ENCODE results near the gene LRBA. TPM values are rescaled to one million over a fixed set of nuclear protein-coding genes. Genes with fewer than 3 reads are reported as not detected.

LRBA gene
- total and polyA plus RNA-seq, 9 of the 15 experiments (the other 6 are each of a cell fraction or from before 2014, with no cell fraction given), result 24.2 to 88.7 (median 59.7) TPM

DNA sequence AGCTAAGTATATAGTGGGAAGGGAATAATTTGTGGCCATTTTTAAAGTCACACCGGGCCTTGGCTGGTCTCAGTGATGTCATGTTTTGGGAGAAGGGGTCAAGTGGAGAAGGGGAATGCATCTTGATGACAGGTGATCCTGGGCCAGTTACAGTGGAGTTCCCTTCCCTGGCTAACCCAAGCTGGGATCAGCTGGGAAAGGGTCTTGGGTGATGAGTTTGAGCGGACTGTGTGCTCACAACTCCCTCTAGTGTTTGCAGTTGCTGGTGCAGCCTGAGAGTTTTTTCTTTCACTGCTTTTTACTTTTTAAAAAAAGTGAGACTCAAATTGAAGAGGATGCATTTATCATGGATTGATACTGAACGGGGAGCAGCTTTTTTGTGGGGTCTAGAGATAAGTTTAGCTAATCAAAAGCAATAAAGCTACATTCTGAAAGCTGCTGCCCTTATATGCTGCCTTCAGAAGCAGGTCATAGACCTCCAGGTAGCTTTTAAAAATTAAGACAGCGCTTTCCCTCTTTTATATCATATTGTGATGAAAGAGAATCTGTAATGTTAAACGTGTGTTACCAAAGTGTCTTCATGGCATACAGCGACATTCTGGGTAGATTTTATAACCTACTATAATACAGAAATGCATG, 772.1 kb downstream of the LRBA start:
- in situ Hi-C loops (cut with MboI) (no loop called here), intact Hi-C loops (cut with micrococcal nuclease) (loop anchor here (2.0 kb wide), 1 partner anchor 262 kb away; no protein-coding TSS in a partner anchor)
- Histone ChIP-seq H3K9me1 (ENCODE audit: control insufficient read depth, insufficient read depth, low read length) (no peaks in the 10 kb centered on the region), H3K27me3 (ENCODE audit: control insufficient read depth in 2 of 2, insufficient read depth in 2 of 2, low read length in 2 of 2) (no peaks in the 10 kb centered on the region), H2AFZ (ENCODE audit: low read depth, low read length) (no peak overlapping the region), H3K4me1 (replicated peaks in 1 of 2; ENCODE audit: control insufficient read depth in 2 of 2, insufficient read depth in 2 of 2, low read length in 2 of 2) (no peaks in the 10 kb centered on the region; a peak in 1 of 5 replicates), H3K36me3 (ENCODE audit: control insufficient read depth, insufficient read depth, low read length) (no peaks in the 10 kb centered on the region), H4K20me1 (replicated peaks; ENCODE audit: control insufficient read depth, insufficient read depth, low read length) (no peaks in the 10 kb centered on the region), H3K79me2 (ENCODE audit: control insufficient read depth, insufficient read depth, low read length) (no peaks in the 10 kb centered on the region), H3K9me3 (replicated peaks; ENCODE audit: control insufficient read depth, insufficient read depth, low read depth, low read length) (no peaks in the 10 kb centered on the region), H3K4me2 (ENCODE audit: insufficient read depth, low read length) (no peak overlapping the region), H3K4me3 (no peak overlapping the region), H3K27ac (ENCODE audit: extremely low read depth, low read depth, low read length) (no peak overlapping the region), H3K9ac (ENCODE audit: insufficient read depth in 1 of 2, low read depth in 2 of 2, low read length in 2 of 2) (no peak overlapping the region)
- CTCF ChIA-PET (ENCODE audit: low intra/inter-chr PET ratio), result interaction anchor here (1.5 kb wide), 1 partner anchor 625 kb away, joined by 5 read pairs; no protein-coding TSS in a partner anchor
- peak; percentile 41 to 68 (median 60) for DNase-seq (ENCODE audit: extremely low read depth in 1 of 4, low spot score in 3 of 4)
- WGBS (ENCODE audit: insufficient coverage, low coverage, missing lambda C conversion rate), result 18% methylated on average over 6 of the region's 6 CpGs
- peak; percentile 80 for ATAC-seq
- no TSS peak for BruUV-seq (replicated peaks)
- POLR2A ChIA-PET, result no interaction called here
- FAIRE-seq, result peak; percentile 83
- TF ChIP-seq, protein P1, sequence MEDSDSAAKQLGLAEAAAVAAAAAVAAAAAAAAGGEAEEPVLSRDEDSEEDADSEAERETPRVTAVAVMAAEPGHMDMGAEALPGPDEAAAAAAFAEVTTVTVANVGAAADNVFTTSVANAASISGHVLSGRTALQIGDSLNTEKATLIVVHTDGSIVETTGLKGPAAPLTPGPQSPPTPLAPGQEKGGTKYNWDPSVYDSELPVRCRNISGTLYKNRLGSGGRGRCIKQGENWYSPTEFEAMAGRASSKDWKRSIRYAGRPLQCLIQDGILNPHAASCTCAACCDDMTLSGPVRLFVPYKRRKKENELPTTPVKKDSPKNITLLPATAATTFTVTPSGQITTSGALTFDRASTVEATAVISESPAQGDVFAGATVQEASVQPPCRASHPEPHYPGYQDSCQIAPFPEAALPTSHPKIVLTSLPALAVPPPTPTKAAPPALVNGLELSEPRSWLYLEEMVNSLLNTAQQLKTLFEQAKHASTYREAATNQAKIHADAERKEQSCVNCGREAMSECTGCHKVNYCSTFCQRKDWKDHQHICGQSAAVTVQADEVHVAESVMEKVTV (CRISPR knock-in tag; IDR thresholded peaks at IDR 0.05), result 0 out of 2 replicates have a peak, but pooled peaks have one; percentile 19
- TF ChIP-seq SP2 (IDR thresholded peaks at IDR 0.05; ENCODE audit: extremely low read depth, low read depth, low read length, poor library complexity, severe bottlenecking) (no peak), TBL1XR1 (IDR thresholded peaks at IDR 0.05; ENCODE audit: low read length in 2 of 2) (0 out of 4 replicates have a peak, but pooled peaks of 1 of the 2 experiments have one; percentile 63), SMARCB1 (IDR thresholded peaks at IDR 0.05; ENCODE audit: insufficient read length, low read depth) (no peak), SMC3 (conservative IDR thresholded peaks at IDR 0.05; ENCODE audit: insufficient read depth, low read depth, low read length) (peak; percentile 53; the same call in 1 of the 2 replicates), ZFPM2 (CRISPR knock-in tag; IDR thresholded peaks at IDR 0.05) (no peak), ZBTB8A (IDR thresholded peaks at IDR 0.05; ENCODE audit: partially characterized antibody) (no peak), ZNF384 (IDR thresholded peaks at IDR 0.05; ENCODE audit: low read depth, low read length) (peak; percentile 64), CREB3L1 (IDR thresholded peaks at IDR 0.05; ENCODE audit: borderline replicate concordance, low read depth) (no peak), CTCF (IDR thresholded peaks at IDR 0.05 in 2 of 3, conservative IDR thresholded peaks at IDR 0.05 in 1 of 3; ENCODE audit: insufficient read depth in 2 of 3, low read depth in 1 of 3, low read length in 3 of 3) (peak; percentile 69 to 86 (median 83)), TOE1 (IDR thresholded peaks at IDR 0.05; ENCODE audit: borderline replicate concordance) (no peak), TOE1 (CRISPR knock-in tag; IDR thresholded peaks at IDR 0.05; ENCODE audit: borderline replicate concordance, low read depth) (no peak), KLF16 (IDR thresholded peaks at IDR 0.05) (0 out of 2 replicates have a peak, but pooled peaks have one; percentile 12), FOXA1 (IDR thresholded peaks at IDR 0.05; ENCODE audit: borderline replicate concordance) (no peak)
- TF ChIP-seq, protein P2, sequence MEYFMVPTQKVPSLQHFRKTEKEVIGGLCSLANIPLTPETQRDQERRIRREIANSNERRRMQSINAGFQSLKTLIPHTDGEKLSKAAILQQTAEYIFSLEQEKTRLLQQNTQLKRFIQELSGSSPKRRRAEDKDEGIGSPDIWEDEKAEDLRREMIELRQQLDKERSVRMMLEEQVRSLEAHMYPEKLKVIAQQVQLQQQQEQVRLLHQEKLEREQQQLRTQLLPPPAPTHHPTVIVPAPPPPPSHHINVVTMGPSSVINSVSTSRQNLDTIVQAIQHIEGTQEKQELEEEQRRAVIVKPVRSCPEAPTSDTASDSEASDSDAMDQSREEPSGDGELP (CRISPR knock-in tag; IDR thresholded peaks at IDR 0.05; ENCODE audit: borderline replicate concordance), result peak; percentile 26; the same call in 1 of the 2 replicates

All from K562 (cell line).